K562 (cell line): ENCODE data around the gene HRH3. TPM values are rescaled to one million over a fixed set of nuclear protein-coding genes. Genes with fewer than 3 reads are reported as not detected.

Experiments used
- BDP1 ChIP-seq: IDR thresholded peaks from 3 replicates; pipeline ENCODE4 v1.6.1; 2011; ENCODE audit not compliant: insufficient read length, insufficient read depth
- CBX1 ChIP-seq: sonication (generic); IDR thresholded peaks from 2 replicates; pipeline ENCODE4 v1.6.1; 2016; ENCODE audit warnings: antibody characterized with exemption, low read depth, mild to moderate bottlenecking
- CEBPZ ChIP-seq: fragments of 150-350 bp; IDR thresholded peaks from 2 replicates; pipeline ENCODE4 v1.6.1; 2014; ENCODE audit warnings: low read depth, mild to moderate bottlenecking, low read length, borderline replicate concordance
- CREM ChIP-seq: IDR thresholded peaks from 2 replicates; pipeline ENCODE4 v1.6.1; 2014; ENCODE audit warnings: antibody characterized with exemption, low read depth
- E2F6 ChIP-seq, 2 experiments: IDR thresholded peaks; 2 replicates each; pipeline ENCODE4 v1.6.1; 2011; ENCODE audit warnings: borderline replicate concordance in 1 of 2, control low read depth in 1 of 2, low read depth in 1 of 2, low read length in 1 of 2, mild to moderate bottlenecking in 1 of 2, mixed read lengths in 1 of 2, moderate library complexity in 1 of 2; ENCODE audit not compliant: insufficient read depth in 1 of 2, insufficient read length in 1 of 2, poor library complexity in 1 of 2, severe bottlenecking in 1 of 2; ENCODE audit errors: extremely low read depth in 1 of 2
- FOXK2 ChIP-seq, 2 experiments: fragments of 450-650 bp; IDR thresholded peaks in 1 of 2; conservative IDR thresholded peaks in 1 of 2; 2 replicates each; pipeline ENCODE4 v1.6.1; 2016; ENCODE audit warnings: low read depth in 2 of 2, mild to moderate bottlenecking in 1 of 2
- MAZ ChIP-seq, 2 experiments: fragments of 450-650 bp in 1 of 2; sonication (generic) in 1 of 2; formaldehyde crosslinking; IDR thresholded peaks in 1 of 2; conservative IDR thresholded peaks in 1 of 2; 2 replicates each; pipeline versions ENCODE4 v1.4.0 to v1.5.0; 2020; ENCODE audit warnings: mild to moderate bottlenecking in 1 of 2, missing genetic modification reagents in 1 of 2
- PKNOX1 ChIP-seq: fragments of 450-650 bp; IDR thresholded peaks from 2 replicates; pipeline ENCODE4 v1.6.1; 2016
- SAFB ChIP-seq: fragments of 200-400 bp; formaldehyde crosslinking; IDR thresholded peaks from 2 replicates; pipeline ENCODE4 v1.6.1; 2017; ENCODE audit warnings: low read depth, low read length, borderline replicate concordance
- WHSC1 ChIP-seq: IDR thresholded peaks from one replicate; pipeline ENCODE4 v1.6.1; 2012; ENCODE audit warnings: low read length, control low read depth, inconsistent platforms
- ZBTB11 ChIP-seq, 3 experiments: fragments of 200-800 bp in 1 of 3; fragments of 250-450 bp in 1 of 3; fragments of 450-650 bp in 1 of 3; sonication (Bioruptor Pico) in 1 of 3; sonication (Bioruptor generic) in 1 of 3; formaldehyde crosslinking in 1 of 3; IDR thresholded peaks; 2 replicates each; pipeline versions ENCODE4 v1.6.1 to v1.8.0; 2016 to 2022; ENCODE audit warnings: mild to moderate bottlenecking in 2 of 3, missing genetic modification characterization in 2 of 3, missing compliant biosample characterization in 1 of 3, moderate library complexity in 1 of 3
- ZBTB12 ChIP-seq: fragments of 250-450 bp; sonication (Bioruptor Pico); IDR thresholded peaks from 2 replicates; pipeline ENCODE4 v1.4.0; 2020
- ZBTB26 ChIP-seq: fragments of 450-650 bp; formaldehyde crosslinking; IDR thresholded peaks from 2 replicates; pipeline ENCODE4 v1.4.0; 2022; ENCODE audit warnings: missing genetic modification characterization
- polyA plus RNA-seq, 8 experiments: library from polyadenylated mRNA; depleted of rRNA in 4 of 8; stranded (reverse) in 5 of 8; unstranded in 3 of 8; fragments of >200 nt; fragmentation: Nextera tagmentation in 2 of 8; fragmentation: Illumina TruSeq in 1 of 8; extraction: Ambion mirVana in 2 of 8; extraction: Trizol in 1 of 8; gene quantifications; 2 replicates each; pipeline versions ENCODE4 v1.2.1 to v1.2.3, GENCODE V29; 2011 to 2014; ENCODE audit warnings: inconsistent platforms in 1 of 8, missing spikeins in 1 of 8
- total RNA-seq, 7 experiments: library from RNA; depleted of rRNA in 6 of 7; stranded (reverse); fragments of >200 nt in 6 of 7; fragmentation: Illumina TruSeq in 2 of 7; extraction: Trizol in 2 of 7; gene quantifications; 2 replicates each; pipeline versions ENCODE4 v1.2.1 to v1.2.3, GENCODE V29; 2011 to 2021; ENCODE audit warnings: low replicate concordance in 1 of 7

The HRH3 gene
- total and polyA plus RNA-seq, 9 of the 15 experiments (the other 6 are each of a cell fraction or from before 2014, with no cell fraction given): not detected

GRCh38 chr20:62237801-62238568 lies 17.9 kb upstream of the HRH3 start, which contains the start of gene OSBPL2 (continued):
- TF ChIP-seq PKNOX1 (peak; percentile 99), CEBPZ (peak; percentile 71; the same call in 1 of the 2 replicates), SAFB (no peak), CBX1 (no peak), BDP1 (no peak), WHSC1 (no peak), E2F6 (IDR thresholded peaks at IDR 0.05; ENCODE audit: borderline replicate concordance in 1 of 2, extremely low read depth in 1 of 2, insufficient read depth in 1 of 2, insufficient read length in 1 of 2, low read depth in 1 of 2, low read length in 1 of 2, poor library complexity in 1 of 2, severe bottlenecking in 1 of 2) (peak; percentile 20 to 53), ZBTB12 (peak; percentile 68), MAZ (CRISPR knock-in tag; conservative IDR thresholded peaks at IDR 0.05 in 1 of 2, IDR thresholded peaks at IDR 0.05 in 1 of 2) (peak; percentile 67 to 70; a peak in 3 of 4 replicates), CREM (peak; percentile 78), ZBTB11 (CRISPR knock-in tag; IDR thresholded peaks at IDR 0.05) (no peak), ZBTB26 (CRISPR knock-in tag) (no peak), FOXK2 (conservative IDR thresholded peaks at IDR 0.05 in 1 of 2, IDR thresholded peaks at IDR 0.05 in 1 of 2; ENCODE audit: low read depth in 2 of 2) (peak; percentile 83 to 87; a peak in 3 of 4 replicates)
